HG02759 (cell line): ENCODE data around the gene MATK.
"Not testable (repeated sequence)": the region's sequence is repeated elsewhere in the genome, so short reads cannot be mapped to it uniquely, and the experiment has no call there.

Experiments used
- ATAC-seq: cut with Tn5 transposase; IDR thresholded peaks from one replicate; pipeline ENCODE4 v1.9.1; 2021; ENCODE audit warnings: mild to moderate bottlenecking, moderate library complexity; ENCODE audit not compliant: unreplicated experiment

MATK gene

GRCh38 chr19:3816148-3816547 is 30.0 kb upstream of the MATK start:
- ATAC-seq = not testable (repeated sequence)

GRCh38 chr19:3814648-3815047 is 28.5 kb upstream of the MATK start:
- no peak for ATAC-seq

GRCh38 chr19:3813473-3814392 is 27.6 kb upstream of the MATK start:
- ATAC-seq = no peak

GRCh38 chr19:3810708-3811355 is 24.7 kb upstream of the MATK start:
- no peak for ATAC-seq

GRCh38 chr19:3809881-3810707 is 23.9 kb upstream of the MATK start:
- no peak for ATAC-seq

- ATAC-seq = no peak
These were observed 22.4 kb upstream of the MATK start for GRCh38 chr19:3808420-3809143.

GRCh38 chr19:3807574-3808354 is 21.6 kb upstream of the MATK start:
- no peak for ATAC-seq

- ATAC-seq = no peak
These were observed 20.9 kb upstream of the MATK start for GRCh38 chr19:3807131-3807480.

- ATAC-seq = no peak
These were observed 19.7 kb upstream of the MATK start for GRCh38 chr19:3805859-3806258.

- ATAC-seq = no peak
These were observed 18.2 kb upstream of the MATK start for GRCh38 chr19:3804429-3804828.

- no peak for ATAC-seq
These were observed 17.8 kb upstream of the MATK start for GRCh38 chr19:3803986-3804385.

GRCh38 chr19:3803114-3803888 is 17.1 kb upstream of the MATK start:
- ATAC-seq = no peak

GRCh38 chr19:3801412-3802096 is 15.4 kb upstream of the MATK start:
- no peak for ATAC-seq

- no peak for ATAC-seq
These were observed 14.8 kb upstream of the MATK start for GRCh38 chr19:3800996-3801395.

GRCh38 chr19:3798137-3798536 is 12.0 kb upstream of the MATK start:
- ATAC-seq = no peak

GRCh38 chr19:3796358-3796757 is 10.2 kb upstream of the MATK start:
- ATAC-seq = no peak

GRCh38 chr19:3793799-3794198 is 7.6 kb upstream of the MATK start:
- ATAC-seq = no peak

- ATAC-seq = no peak
These were observed 5.9 kb upstream of the MATK start for GRCh38 chr19:3792114-3792513.

- no peak for ATAC-seq
These were observed 4.8 kb upstream of the MATK start for GRCh38 chr19:3790941-3791340.
